Keratinocyte (primary cell): ENCODE measurements around the gene CAPSL.

Experiments
- CTCF ChIP-seq, 3 experiments: IDR thresholded peaks in 1 of 3; conservative IDR thresholded peaks in 1 of 3; optimal IDR thresholded peaks in 1 of 3; 2 replicates in 2 of 3; 3 replicates in 1 of 3; pipeline versions ENCODE3 to v1.5.1; 2011; ENCODE audit warnings: low read length in 3 of 3, mild to moderate bottlenecking in 3 of 3, moderate library complexity in 2 of 3, control low read depth in 1 of 3, inconsistent platforms in 1 of 3; ENCODE audit not compliant: insufficient read depth in 2 of 3; ENCODE audit errors: extremely low read depth in 1 of 3
- EZH2 ChIP-seq: IDR thresholded peaks from one replicate; pipeline ENCODE4 v1.6.1; 2012; ENCODE audit warnings: inconsistent platforms, mild to moderate bottlenecking, low read length, moderate library complexity

DNA sequence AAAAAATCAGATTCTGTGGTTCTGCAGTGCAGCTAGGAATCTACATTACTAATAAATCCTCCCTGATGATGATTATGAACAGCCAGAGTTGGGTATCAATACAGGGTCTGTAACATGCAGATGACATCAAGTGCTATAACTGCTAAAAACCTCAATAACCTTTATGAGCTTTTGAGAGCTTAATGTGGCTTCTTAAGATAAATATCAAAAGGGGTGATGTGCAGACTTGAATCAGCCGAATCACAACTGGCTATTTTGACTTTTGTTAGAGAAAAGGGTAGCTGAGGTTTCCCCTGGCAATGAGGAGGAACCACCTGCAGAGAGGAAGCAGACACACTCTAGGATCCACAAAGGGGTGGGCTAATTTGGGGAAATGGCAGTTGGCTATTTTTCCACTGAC lies 30.2 kb downstream of the CAPSL start:
- no peak for TF ChIP-seq EZH2
- no peak for TF ChIP-seq CTCF (optimal IDR thresholded peaks at IDR 0.05 in 1 of 3, IDR thresholded peaks at IDR 0.05 in 1 of 3, conservative IDR thresholded peaks at IDR 0.05 in 1 of 3; ENCODE audit: extremely low read depth in 1 of 3, insufficient read depth in 2 of 3, low read length in 3 of 3)
